Activated T-helper 1 cell treated with Interleukin-2 at 50 U/mL for 16 hours (primary cell): ENCODE data around the gene EXTL1.

Experiments
- DNase-seq: peaks from one replicate; pipeline ENCODE4 v3.0.0-alpha.2; 2020; ENCODE audit warnings: low read depth

The EXTL1 gene

GRCh38 chr1:26025060-26025459 lies 3.5 kb downstream of the EXTL1 start:
- no peak for DNase-seq

GRCh38 chr1:26025517-26025916 lies 3.9 kb downstream of the EXTL1 start:
- DNase-seq = no peak

GRCh38 chr1:26027716-26028489 lies 6.3 kb downstream of the EXTL1 start:
- no peak for DNase-seq

- no peak for DNase-seq
Measured at GRCh38 chr1:26028490-26028980, 7.0 kb downstream of the EXTL1 start.

- no peak for DNase-seq
Measured at GRCh38 chr1:26029054-26029863, 7.7 kb downstream of the EXTL1 start.

- no peak for DNase-seq
Measured at GRCh38 chr1:26029864-26030481, 8.4 kb downstream of the EXTL1 start.

GRCh38 chr1:26031196-26031595 lies 9.6 kb downstream of the EXTL1 start:
- DNase-seq = no peak

GRCh38 chr1:26031611-26032220 lies 10.1 kb downstream of the EXTL1 start:
- DNase-seq = no peak

GRCh38 chr1:26032656-26033357 lies 11.2 kb downstream of the EXTL1 start:
- DNase-seq = no peak

GRCh38 chr1:26034504-26035202 lies 13.1 kb downstream of the EXTL1 start:
- no peak for DNase-seq

- DNase-seq = peak; percentile 82
Measured at GRCh38 chr1:26035203-26035958, 13.8 kb downstream of the EXTL1 start.

GRCh38 chr1:26035959-26036755 lies 14.6 kb downstream of the EXTL1 start:
- peak; percentile 62 for DNase-seq

GRCh38 chr1:26036756-26037281 lies 15.2 kb downstream of the EXTL1 start:
- no peak for DNase-seq

GRCh38 chr1:26037904-26038303 lies 16.3 kb downstream of the EXTL1 start:
- DNase-seq = no peak

- no peak for DNase-seq
Measured at GRCh38 chr1:26038477-26038876, 16.9 kb downstream of the EXTL1 start.

- DNase-seq = no peak
Measured at GRCh38 chr1:26038904-26039303, 17.3 kb downstream of the EXTL1 start.

GRCh38 chr1:26041401-26041800 lies 19.8 kb downstream of the EXTL1 start:
- DNase-seq = no peak

GRCh38 chr1:26041978-26042377 lies 20.4 kb downstream of the EXTL1 start:
- DNase-seq = no peak

GRCh38 chr1:26043765-26044164 lies 22.2 kb downstream of the EXTL1 start:
- no peak for DNase-seq
